ENCODE results near the gene L3MBTL4.

Gene L3MBTL4

GRCh38 chr18:6004683-6005082 lies 410.0 kb downstream of the L3MBTL4 start:
- TF ChIP-seq GATA3 (IDR thresholded peaks at IDR 0.05; ENCODE audit: low read depth, low read length), result no peak

GRCh38 chr18:6004119-6004518 lies 410.6 kb downstream of the L3MBTL4 start:
- TF ChIP-seq GATA3 (IDR thresholded peaks at IDR 0.05; ENCODE audit: low read depth, low read length), result no peak
- no peak for TF ChIP-seq GATA2 (IDR thresholded peaks at IDR 0.05; ENCODE audit: low read depth, low read length)

GRCh38 chr18:6001867-6002266 lies 412.8 kb downstream of the L3MBTL4 start:
- no peak for TF ChIP-seq GATA2 (IDR thresholded peaks at IDR 0.05; ENCODE audit: low read depth, low read length)
- TF ChIP-seq GATA3 (IDR thresholded peaks at IDR 0.05; ENCODE audit: low read depth, low read length), result no peak

- TF ChIP-seq GATA3 (IDR thresholded peaks at IDR 0.05; ENCODE audit: low read depth, low read length), result no peak
- no peak for TF ChIP-seq GATA2 (IDR thresholded peaks at IDR 0.05; ENCODE audit: low read depth, low read length)
These were observed 415.8 kb downstream of the L3MBTL4 start for GRCh38 chr18:5998907-5999306.

GRCh38 chr18:5998166-5998881 lies 416.4 kb downstream of the L3MBTL4 start:
- TF ChIP-seq GATA2 (IDR thresholded peaks at IDR 0.05; ENCODE audit: low read depth, low read length) (no peak), GATA3 (IDR thresholded peaks at IDR 0.05; ENCODE audit: low read depth, low read length) (no peak)

GRCh38 chr18:5997361-5997760 lies 417.4 kb downstream of the L3MBTL4 start:
- TF ChIP-seq GATA3 (IDR thresholded peaks at IDR 0.05; ENCODE audit: low read depth, low read length) (no peak), GATA2 (IDR thresholded peaks at IDR 0.05; ENCODE audit: low read depth, low read length) (no peak)

- TF ChIP-seq GATA3 (IDR thresholded peaks at IDR 0.05; ENCODE audit: low read depth, low read length) (no peak), GATA2 (IDR thresholded peaks at IDR 0.05; ENCODE audit: low read depth, low read length) (no peak)
These were observed 419.1 kb downstream of the L3MBTL4 start for GRCh38 chr18:5995626-5996025.

GRCh38 chr18:5993938-5994337 lies 420.8 kb downstream of the L3MBTL4 start:
- TF ChIP-seq GATA3 (IDR thresholded peaks at IDR 0.05; ENCODE audit: low read depth, low read length) (no peak), GATA2 (IDR thresholded peaks at IDR 0.05; ENCODE audit: low read depth, low read length) (no peak)

GRCh38 chr18:5992381-5992780 lies 422.3 kb downstream of the L3MBTL4 start:
- no peak for TF ChIP-seq GATA2 (IDR thresholded peaks at IDR 0.05; ENCODE audit: low read depth, low read length)
- TF ChIP-seq GATA3 (IDR thresholded peaks at IDR 0.05; ENCODE audit: low read depth, low read length), result no peak

GRCh38 chr18:5987249-5987648 lies 427.5 kb downstream of the L3MBTL4 start:
- TF ChIP-seq GATA3 (IDR thresholded peaks at IDR 0.05; ENCODE audit: low read depth, low read length) (no peak), GATA2 (IDR thresholded peaks at IDR 0.05; ENCODE audit: low read depth, low read length) (no peak)

GRCh38 chr18:5986257-5986931 lies 428.3 kb downstream of the L3MBTL4 start:
- TF ChIP-seq GATA2 (IDR thresholded peaks at IDR 0.05; ENCODE audit: low read depth, low read length) (no peak), GATA3 (IDR thresholded peaks at IDR 0.05; ENCODE audit: low read depth, low read length) (no peak)

GRCh38 chr18:5984245-5984644 lies 430.5 kb downstream of the L3MBTL4 start:
- no peak for TF ChIP-seq GATA3 (IDR thresholded peaks at IDR 0.05; ENCODE audit: low read depth, low read length)
- TF ChIP-seq GATA2 (IDR thresholded peaks at IDR 0.05; ENCODE audit: low read depth, low read length), result no peak

- no peak for TF ChIP-seq GATA3 (IDR thresholded peaks at IDR 0.05; ENCODE audit: low read depth, low read length)
- TF ChIP-seq GATA2 (IDR thresholded peaks at IDR 0.05; ENCODE audit: low read depth, low read length), result no peak
These were observed 431.2 kb downstream of the L3MBTL4 start for GRCh38 chr18:5983488-5983887.

- TF ChIP-seq GATA2 (IDR thresholded peaks at IDR 0.05; ENCODE audit: low read depth, low read length) (no peak), GATA3 (IDR thresholded peaks at IDR 0.05; ENCODE audit: low read depth, low read length) (no peak)
These were observed 432.4 kb downstream of the L3MBTL4 start for GRCh38 chr18:5982332-5982731.

- TF ChIP-seq GATA3 (IDR thresholded peaks at IDR 0.05; ENCODE audit: low read depth, low read length) (no peak), GATA2 (IDR thresholded peaks at IDR 0.05; ENCODE audit: low read depth, low read length) (no peak)
These were observed 434.0 kb downstream of the L3MBTL4 start for GRCh38 chr18:5980721-5981120.
